Embryonic facial prominence (tissue), 1 donor: Measurements from ENCODE around the gene ZC3H18.

Experiments used
- DNase-seq: peaks from one replicate; pipeline ENCODE4 v3.0.0-alpha.2; 2016; ENCODE audit errors: extremely low spot score

ZC3H18 gene

GRCh38 chr16:88549671-88550245, 20.4 kb upstream of the ZC3H18 start:
- no peak for DNase-seq

GRCh38 chr16:88550246-88550661, 19.9 kb upstream of the ZC3H18 start:
- no peak for DNase-seq

GRCh38 chr16:88552166-88552565, 18.0 kb upstream of the ZC3H18 start:
- no peak for DNase-seq

GRCh38 chr16:88552815-88553214, 17.4 kb upstream of the ZC3H18 start:
- no peak for DNase-seq

GRCh38 chr16:88553739-88554138, 16.5 kb upstream of the ZC3H18 start:
- no peak for DNase-seq

GRCh38 chr16:88554711-88555264, 15.4 kb upstream of the ZC3H18 start:
- DNase-seq: no peak

- DNase-seq: no peak
Measured at GRCh38 chr16:88556294-88556988, 13.8 kb upstream of the ZC3H18 start.

- DNase-seq: no peak
Measured at GRCh38 chr16:88558457-88559442, 11.5 kb upstream of the ZC3H18 start.

GRCh38 chr16:88560714-88561484, 9.3 kb upstream of the ZC3H18 start:
- no peak for DNase-seq

- no peak for DNase-seq
Measured at GRCh38 chr16:88561485-88562359, 8.5 kb upstream of the ZC3H18 start.

GRCh38 chr16:88566158-88566557, 4.0 kb upstream of the ZC3H18 start:
- DNase-seq: no peak

- no peak for DNase-seq
Measured at GRCh38 chr16:88568710-88569613, 1.2 kb upstream of the ZC3H18 start.

GRCh38 chr16:88569614-88569984, 604 bp upstream of the ZC3H18 start:
- DNase-seq: no peak

- no peak for DNase-seq
Measured at GRCh38 chr16:88570691-88571092, 489 bp downstream of the ZC3H18 start.

GRCh38 chr16:88575251-88575650, 5.0 kb downstream of the ZC3H18 start:
- DNase-seq: no peak

- no peak for DNase-seq
Measured at GRCh38 chr16:88576307-88576706, 6.1 kb downstream of the ZC3H18 start.

- no peak for DNase-seq
Measured at GRCh38 chr16:88577166-88577565, 7.0 kb downstream of the ZC3H18 start.

- DNase-seq: no peak
Measured at GRCh38 chr16:88578446-88579313, 8.5 kb downstream of the ZC3H18 start.
